Astrocyte (in vitro differentiated cells and primary cell): ENCODE results near the gene LRRTM3.

ENCODE experiments used
- EZH2 ChIP-seq: IDR thresholded peaks from 2 replicates; pipeline ENCODE4 v1.6.1; 2012; ENCODE audit warnings: mild to moderate bottlenecking, low read length, inconsistent platforms; ENCODE audit not compliant: insufficient read depth
- TF ChIP-seq, protein P1 (sequence below): IDR thresholded peaks from 2 replicates; pipeline ENCODE4 v1.5.1; 2011; ENCODE audit warnings: low read depth, mild to moderate bottlenecking, inconsistent platforms, low read length, moderate library complexity; ENCODE audit not compliant: insufficient read depth

DNA sequence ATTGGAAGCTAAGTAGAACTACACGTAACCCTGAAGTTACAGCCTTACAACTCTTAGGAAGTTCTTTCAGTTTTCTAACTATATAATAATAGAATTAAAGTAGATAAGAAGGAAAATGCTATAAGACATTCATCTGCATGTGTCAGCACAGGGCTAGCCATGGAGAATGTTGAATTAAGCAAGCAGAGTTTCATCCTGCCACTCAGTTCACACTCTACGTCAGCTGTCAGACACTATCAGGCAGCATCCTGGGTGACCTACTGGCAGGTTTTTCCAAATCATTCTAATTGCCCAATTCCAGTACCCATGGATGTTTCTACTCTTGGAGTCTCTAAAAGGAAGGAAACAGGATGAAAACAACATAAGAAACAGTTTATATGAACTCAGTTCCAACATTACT lies 45.0 kb upstream of the LRRTM3 start:
- no peak for TF ChIP-seq EZH2
- TF ChIP-seq, protein P1, sequence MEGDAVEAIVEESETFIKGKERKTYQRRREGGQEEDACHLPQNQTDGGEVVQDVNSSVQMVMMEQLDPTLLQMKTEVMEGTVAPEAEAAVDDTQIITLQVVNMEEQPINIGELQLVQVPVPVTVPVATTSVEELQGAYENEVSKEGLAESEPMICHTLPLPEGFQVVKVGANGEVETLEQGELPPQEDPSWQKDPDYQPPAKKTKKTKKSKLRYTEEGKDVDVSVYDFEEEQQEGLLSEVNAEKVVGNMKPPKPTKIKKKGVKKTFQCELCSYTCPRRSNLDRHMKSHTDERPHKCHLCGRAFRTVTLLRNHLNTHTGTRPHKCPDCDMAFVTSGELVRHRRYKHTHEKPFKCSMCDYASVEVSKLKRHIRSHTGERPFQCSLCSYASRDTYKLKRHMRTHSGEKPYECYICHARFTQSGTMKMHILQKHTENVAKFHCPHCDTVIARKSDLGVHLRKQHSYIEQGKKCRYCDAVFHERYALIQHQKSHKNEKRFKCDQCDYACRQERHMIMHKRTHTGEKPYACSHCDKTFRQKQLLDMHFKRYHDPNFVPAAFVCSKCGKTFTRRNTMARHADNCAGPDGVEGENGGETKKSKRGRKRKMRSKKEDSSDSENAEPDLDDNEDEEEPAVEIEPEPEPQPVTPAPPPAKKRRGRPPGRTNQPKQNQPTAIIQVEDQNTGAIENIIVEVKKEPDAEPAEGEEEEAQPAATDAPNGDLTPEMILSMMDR, result no peak
